ENCODE data around the gene SELPLG.
"Not testable (repeated sequence)": the region's sequence is repeated elsewhere in the genome, so short reads cannot be mapped to it uniquely, and the experiment has no call there.

The SELPLG gene

GRCh38 chr12:108618953-108619274 lies 14.8 kb downstream of the SELPLG start:
- DNase-seq (ENCODE audit: low spot score): not testable (repeated sequence)

GRCh38 chr12:108618079-108618952 lies 15.4 kb downstream of the SELPLG start:
- peak; percentile 79 for DNase-seq (ENCODE audit: low spot score)

GRCh38 chr12:108616941-108617858 lies 16.5 kb downstream of the SELPLG start:
- peak; percentile 45 for DNase-seq (ENCODE audit: low spot score)

GRCh38 chr12:108616359-108616758 lies 17.3 kb downstream of the SELPLG start:
- DNase-seq (ENCODE audit: low spot score): no peak

GRCh38 chr12:108615918-108616317 lies 17.8 kb downstream of the SELPLG start:
- no peak for DNase-seq (ENCODE audit: low spot score)

GRCh38 chr12:108614639-108615038 lies 19.1 kb downstream of the SELPLG start:
- DNase-seq (ENCODE audit: low spot score): no peak

GRCh38 chr12:108614041-108614440 lies 19.7 kb downstream of the SELPLG start:
- no peak for DNase-seq (ENCODE audit: low spot score)

- no peak for DNase-seq (ENCODE audit: low spot score)
These were observed 20.1 kb downstream of the SELPLG start for GRCh38 chr12:108613548-108613947.

- no peak for DNase-seq (ENCODE audit: low spot score)
These were observed 20.9 kb downstream of the SELPLG start for GRCh38 chr12:108612788-108613282.

GRCh38 chr12:108611884-108612415 lies 21.7 kb downstream of the SELPLG start:
- DNase-seq (ENCODE audit: low spot score): no peak

GRCh38 chr12:108610856-108611605 lies 22.7 kb downstream of the SELPLG start:
- DNase-seq (ENCODE audit: low spot score): no peak

GRCh38 chr12:108610336-108610815 lies 23.3 kb downstream of the SELPLG start:
- DNase-seq (ENCODE audit: low spot score): no peak

GRCh38 chr12:108609537-108610335 lies 24.0 kb downstream of the SELPLG start:
- DNase-seq (ENCODE audit: low spot score): no peak

GRCh38 chr12:108608616-108609015 lies 25.1 kb downstream of the SELPLG start:
- no peak for DNase-seq (ENCODE audit: low spot score)

GRCh38 chr12:108607981-108608600 lies 25.6 kb downstream of the SELPLG start:
- DNase-seq (ENCODE audit: low spot score): no peak

- no peak for DNase-seq (ENCODE audit: low spot score)
These were observed 27.2 kb downstream of the SELPLG start for GRCh38 chr12:108606492-108606891.

GRCh38 chr12:108605690-108606406 lies 27.8 kb downstream of the SELPLG start:
- DNase-seq (ENCODE audit: low spot score): no peak

- DNase-seq (ENCODE audit: low spot score): no peak
These were observed 28.5 kb downstream of the SELPLG start for GRCh38 chr12:108605000-108605689.
